Retinal pigment epithelial cell (primary cell): ENCODE data around the gene PIPOX.

ENCODE experiments used
- DNase-seq: peaks from one replicate; pipeline ENCODE4 v3.0.0-alpha.2; 2010; ENCODE audit warnings: low read depth
- H3K4me3 ChIP-seq: 2 replicates; pipeline ENCODE4 v1.5.1; 2011; ENCODE audit warnings: mild to moderate bottlenecking, low read length, control low read depth, moderate library complexity
- CTCF ChIP-seq: conservative IDR thresholded peaks from 2 replicates; pipeline ENCODE4 v1.5.1; 2011; ENCODE audit warnings: low read depth, low read length, control low read depth, inconsistent platforms

PIPOX gene

GRCh38 chr17:29019475-29020181, 23.3 kb upstream of the PIPOX start:
- no peak for DNase-seq
- no peak overlapping the region for H3K4me3 ChIP-seq

GRCh38 chr17:29020576-29020975, 22.4 kb upstream of the PIPOX start:
- DNase-seq: no peak
- TF ChIP-seq CTCF: no peak
- H3K4me3 ChIP-seq: no peak overlapping the region

More at GRCh38 chr17:29019475-29020181, 23.3 kb upstream of the PIPOX start:
- TF ChIP-seq CTCF: no peak

GRCh38 chr17:29021226-29021625, 21.7 kb upstream of the PIPOX start:
- TF ChIP-seq CTCF: no peak
- no peak overlapping the region for H3K4me3 ChIP-seq
- no peak for DNase-seq

- DNase-seq: no peak
- no peak overlapping the region for H3K4me3 ChIP-seq
- no peak for TF ChIP-seq CTCF
These were observed 20.9 kb upstream of the PIPOX start for GRCh38 chr17:29022074-29022473.

- no peak overlapping the region for H3K4me3 ChIP-seq
- no peak for DNase-seq
- no peak for TF ChIP-seq CTCF
These were observed 18.5 kb upstream of the PIPOX start for GRCh38 chr17:29024316-29024952.

- no peak for DNase-seq
- TF ChIP-seq CTCF: no peak
- H3K4me3 ChIP-seq: no peak overlapping the region
These were observed 11.5 kb upstream of the PIPOX start for GRCh38 chr17:29031488-29031887.
